IMR-90 (cell line): ENCODE data around the gene ZBTB32. TPM values are rescaled to one million over a fixed set of nuclear protein-coding genes. Genes with fewer than 3 reads are reported as not detected.

Source experiments
- BHLHE40 ChIP-seq: fragments of 150-350 bp; IDR thresholded peaks from 2 replicates; pipeline ENCODE4 v1.6.1; 2016; ENCODE audit warnings: mild to moderate bottlenecking, low read depth, low read length
- NFE2L2 ChIP-seq: fragments of 150-350 bp; IDR thresholded peaks from 2 replicates; pipeline ENCODE4 v1.6.1; 2016; ENCODE audit warnings: low read depth, mild to moderate bottlenecking, low read length
- USF2 ChIP-seq: fragments of 150-350 bp; IDR thresholded peaks from 2 replicates; pipeline ENCODE4 v1.6.1; 2017; ENCODE audit warnings: mild to moderate bottlenecking, antibody characterized with exemption, low read length, low read depth
- polyA plus RNA-seq, 3 experiments: library from polyadenylated mRNA; depleted of rRNA; stranded (reverse); fragments of >200 nt; gene quantifications; 2 replicates each; pipeline ENCODE4 v1.2.3, GENCODE V29; 2012; ENCODE audit warnings: low replicate concordance in 1 of 3
- total RNA-seq: library from RNA; depleted of rRNA; stranded (reverse); fragments of >200 nt; gene quantifications from 2 replicates; pipeline ENCODE4 v1.2.3, GENCODE V29; 2012

The ZBTB32 gene
- total and polyA plus RNA-seq, 2 of the 4 experiments (the other 2 are of a cell fraction): not detected

- TF ChIP-seq USF2: 0 out of 2 replicates have a peak, but pooled peaks have one; percentile 3
- TF ChIP-seq BHLHE40: no peak
- TF ChIP-seq NFE2L2: no peak
Measured at GRCh38 chr19:35744430-35745327, 40.3 kb downstream of the ZBTB32 start (continued).
